Erythroblast (primary cell): ENCODE data around the gene AGTRAP.

Experiments used
- GATA1 ChIP-seq: IDR thresholded peaks from 2 replicates; pipeline ENCODE4 v1.6.1; 2011; ENCODE audit warnings: low read depth, mild to moderate bottlenecking, control low read depth, low read length, moderate library complexity
- POLR2A ChIP-seq: IDR thresholded peaks from 2 replicates; pipeline ENCODE4 v1.6.1; 2011; ENCODE audit warnings: mild to moderate bottlenecking, low read length

GRCh38 chr1:11690397-11691301 is 45.3 kb upstream of the AGTRAP start:
- TF ChIP-seq POLR2A (no peak), GATA1 (no peak)
